ENCODE data around the gene LRCH1.

The LRCH1 gene

GRCh38 chr13:46586751-46587514 is 34.0 kb downstream of the LRCH1 start:
- no peak overlapping the region for H3K4me3 ChIP-seq (IDR thresholded peaks at IDR 0.05; ENCODE audit: insufficient read depth, low read depth, low read length)
- no peak for TF ChIP-seq CTCF (conservative IDR thresholded peaks at IDR 0.05; ENCODE audit: low read depth, low read length)
- H3K4me2 ChIP-seq, result no peak overlapping the region
- no peaks in the 10 kb centered on the region for H3K79me2 ChIP-seq (ENCODE audit: insufficient read depth, low read depth)
- no peak overlapping the region for H3K9ac ChIP-seq
- no peaks in the 10 kb centered on the region for H3K27me3 ChIP-seq (ENCODE audit: insufficient read depth, low read depth)
- no peaks in the 10 kb centered on the region for H3K4me1 ChIP-seq (ENCODE audit: low read depth, poor library complexity, severe bottlenecking)
- no peak overlapping the region for H2AFZ ChIP-seq (ENCODE audit: low read depth)
- H4K20me1 ChIP-seq (ENCODE audit: insufficient read depth), result no peaks in the 10 kb centered on the region
- no peak overlapping the region for H3K27ac ChIP-seq
- H3K36me3 ChIP-seq (ENCODE audit: insufficient read depth), result no peaks in the 10 kb centered on the region

- Histone ChIP-seq H3K27ac (no peak overlapping the region), H3K4me2 (no peak overlapping the region)
These were observed 34.9 kb downstream of the LRCH1 start for GRCh38 chr13:46587807-46588418.

GRCh38 chr13:46592385-46592784 is 39.4 kb downstream of the LRCH1 start:
- H3K9ac ChIP-seq, result no peak overlapping the region
- no peak overlapping the region for H3K27ac ChIP-seq
- no peaks in the 10 kb centered on the region for H4K20me1 ChIP-seq (ENCODE audit: insufficient read depth)
- no peaks in the 10 kb centered on the region for H3K79me2 ChIP-seq (ENCODE audit: insufficient read depth, low read depth)
- TF ChIP-seq CTCF (conservative IDR thresholded peaks at IDR 0.05; ENCODE audit: low read depth, low read length), result no peak
- H3K4me2 ChIP-seq, result no peak overlapping the region
- no peaks in the 10 kb centered on the region for H3K27me3 ChIP-seq (ENCODE audit: insufficient read depth, low read depth)
- no peaks in the 10 kb centered on the region for H3K4me1 ChIP-seq (ENCODE audit: low read depth, poor library complexity, severe bottlenecking)
- H2AFZ ChIP-seq (ENCODE audit: low read depth), result no peak overlapping the region
- no peak overlapping the region for H3K4me3 ChIP-seq (IDR thresholded peaks at IDR 0.05; ENCODE audit: insufficient read depth, low read depth, low read length)
- no peaks in the 10 kb centered on the region for H3K36me3 ChIP-seq (ENCODE audit: insufficient read depth)

More at GRCh38 chr13:46587807-46588418, 34.9 kb downstream of the LRCH1 start:
- no peak overlapping the region for H3K9ac ChIP-seq
- H3K36me3 ChIP-seq (ENCODE audit: insufficient read depth), result no peaks in the 10 kb centered on the region
- H4K20me1 ChIP-seq (ENCODE audit: insufficient read depth), result no peaks in the 10 kb centered on the region
- no peak for TF ChIP-seq CTCF (conservative IDR thresholded peaks at IDR 0.05; ENCODE audit: low read depth, low read length)
- H3K27me3 ChIP-seq (ENCODE audit: insufficient read depth, low read depth), result no peaks in the 10 kb centered on the region
- H3K79me2 ChIP-seq (ENCODE audit: insufficient read depth, low read depth), result no peaks in the 10 kb centered on the region
- no peak overlapping the region for H2AFZ ChIP-seq (ENCODE audit: low read depth)
- H3K4me1 ChIP-seq (ENCODE audit: low read depth, poor library complexity, severe bottlenecking), result no peaks in the 10 kb centered on the region
- no peak overlapping the region for H3K4me3 ChIP-seq (IDR thresholded peaks at IDR 0.05; ENCODE audit: insufficient read depth, low read depth, low read length)

- Histone ChIP-seq H3K4me1 (ENCODE audit: low read depth, poor library complexity, severe bottlenecking) (no peaks in the 10 kb centered on the region), H2AFZ (ENCODE audit: low read depth) (no peak overlapping the region), H3K9ac (no peak overlapping the region), H3K36me3 (ENCODE audit: insufficient read depth) (no peaks in the 10 kb centered on the region), H3K4me3 (IDR thresholded peaks at IDR 0.05; ENCODE audit: insufficient read depth, low read depth, low read length) (no peak overlapping the region), H3K79me2 (ENCODE audit: insufficient read depth, low read depth) (no peaks in the 10 kb centered on the region), H3K27ac (no peak overlapping the region), H3K4me2 (no peak overlapping the region), H4K20me1 (ENCODE audit: insufficient read depth) (no peaks in the 10 kb centered on the region), H3K27me3 (ENCODE audit: insufficient read depth, low read depth) (no peaks in the 10 kb centered on the region)
- TF ChIP-seq CTCF (conservative IDR thresholded peaks at IDR 0.05; ENCODE audit: low read depth, low read length), result no peak
These were observed 40.4 kb downstream of the LRCH1 start for GRCh38 chr13:46593398-46593797.

Measured in KMS-11 (cell line).